LNCAP (cell line): ENCODE results near the gene FGGY.

Experiments used
- TF ChIP-seq, protein P1 (sequence below): fragments of 450-650 bp; IDR thresholded peaks from 2 replicates; pipeline ENCODE4 v1.5.1; 2017; ENCODE audit warnings: mild to moderate bottlenecking

Gene FGGY

DNA sequence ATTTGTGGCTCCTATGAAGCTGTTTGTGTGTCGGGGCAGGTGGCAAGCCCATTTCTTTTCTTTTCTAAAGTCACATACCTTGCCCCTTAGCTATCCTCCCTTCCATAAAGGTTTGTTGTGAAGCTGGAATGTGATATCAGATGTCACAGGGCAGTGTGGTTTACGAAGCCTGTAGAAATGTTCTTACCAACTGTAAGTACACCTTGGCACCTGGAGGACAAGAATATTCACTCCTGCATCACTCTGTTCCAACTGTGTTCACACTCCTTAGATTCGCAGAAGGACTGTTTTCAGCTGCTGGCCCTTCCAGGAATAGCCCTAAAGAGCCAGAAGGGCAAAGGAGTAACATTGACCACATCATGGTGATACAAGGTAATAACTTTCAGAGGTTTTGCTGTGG is 176.9 kb downstream of the FGGY start:
- TF ChIP-seq, protein P1, sequence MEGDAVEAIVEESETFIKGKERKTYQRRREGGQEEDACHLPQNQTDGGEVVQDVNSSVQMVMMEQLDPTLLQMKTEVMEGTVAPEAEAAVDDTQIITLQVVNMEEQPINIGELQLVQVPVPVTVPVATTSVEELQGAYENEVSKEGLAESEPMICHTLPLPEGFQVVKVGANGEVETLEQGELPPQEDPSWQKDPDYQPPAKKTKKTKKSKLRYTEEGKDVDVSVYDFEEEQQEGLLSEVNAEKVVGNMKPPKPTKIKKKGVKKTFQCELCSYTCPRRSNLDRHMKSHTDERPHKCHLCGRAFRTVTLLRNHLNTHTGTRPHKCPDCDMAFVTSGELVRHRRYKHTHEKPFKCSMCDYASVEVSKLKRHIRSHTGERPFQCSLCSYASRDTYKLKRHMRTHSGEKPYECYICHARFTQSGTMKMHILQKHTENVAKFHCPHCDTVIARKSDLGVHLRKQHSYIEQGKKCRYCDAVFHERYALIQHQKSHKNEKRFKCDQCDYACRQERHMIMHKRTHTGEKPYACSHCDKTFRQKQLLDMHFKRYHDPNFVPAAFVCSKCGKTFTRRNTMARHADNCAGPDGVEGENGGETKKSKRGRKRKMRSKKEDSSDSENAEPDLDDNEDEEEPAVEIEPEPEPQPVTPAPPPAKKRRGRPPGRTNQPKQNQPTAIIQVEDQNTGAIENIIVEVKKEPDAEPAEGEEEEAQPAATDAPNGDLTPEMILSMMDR, result no peak

DNA sequence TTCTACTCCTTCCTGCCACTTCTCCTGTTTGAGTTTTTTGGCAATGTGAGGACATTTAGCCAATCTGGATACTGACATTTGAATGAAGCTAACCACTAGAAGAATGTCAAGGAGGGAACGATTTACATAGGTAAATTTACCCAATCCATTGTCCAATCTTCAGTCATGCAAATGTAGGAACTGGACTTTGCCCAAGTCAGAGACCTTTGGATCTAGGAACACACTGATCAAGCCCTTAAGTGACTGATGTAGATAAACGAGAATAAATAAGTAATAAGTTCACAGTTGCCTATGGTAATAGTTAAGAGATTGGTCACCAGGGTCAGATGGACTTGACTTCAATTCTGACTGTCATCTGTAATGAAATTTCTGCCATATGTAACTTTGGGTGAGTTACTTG is 177.6 kb downstream of the FGGY start:
- TF ChIP-seq, protein P1, result no peak

DNA sequence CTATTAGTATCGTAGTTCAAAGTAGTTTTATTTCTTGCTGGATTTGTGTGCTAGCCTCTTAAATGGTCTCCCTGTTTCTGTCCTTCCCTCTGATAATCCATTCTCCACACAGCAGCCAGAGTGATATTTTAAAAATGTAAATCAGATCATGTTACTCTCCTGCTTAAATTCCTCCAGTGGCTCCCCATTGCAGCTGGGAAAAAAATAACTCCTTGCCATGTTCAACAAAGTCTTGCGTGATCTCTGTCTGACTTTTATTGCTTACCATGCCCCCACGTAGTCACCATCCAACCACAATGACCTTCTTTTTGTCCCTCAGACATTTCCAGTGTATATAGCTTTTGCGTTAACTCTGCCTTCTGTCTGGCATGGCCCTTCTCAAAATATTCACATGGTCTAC is 178.8 kb downstream of the FGGY start:
- TF ChIP-seq, protein P1, result no peak

DNA sequence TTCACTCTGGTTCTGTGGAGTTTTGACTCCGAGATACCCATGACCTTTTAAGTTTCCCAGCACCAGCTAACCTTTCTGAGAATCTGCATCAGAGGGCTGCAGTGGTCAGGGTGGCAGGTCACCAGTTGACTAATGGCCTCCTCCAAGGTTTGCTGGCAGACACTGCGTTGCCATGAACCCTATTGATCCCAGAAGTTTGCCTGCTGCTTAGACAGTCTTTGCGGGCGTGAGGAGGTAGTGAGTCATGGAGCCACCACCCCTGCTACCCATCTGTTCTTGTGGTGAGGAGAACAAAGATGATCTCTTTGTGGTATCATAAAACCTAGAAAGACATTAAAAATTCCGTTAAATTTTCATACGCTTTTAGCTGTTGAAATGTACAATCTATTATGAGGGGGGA is 180.4 kb downstream of the FGGY start:
- TF ChIP-seq, protein P1, result no peak

DNA sequence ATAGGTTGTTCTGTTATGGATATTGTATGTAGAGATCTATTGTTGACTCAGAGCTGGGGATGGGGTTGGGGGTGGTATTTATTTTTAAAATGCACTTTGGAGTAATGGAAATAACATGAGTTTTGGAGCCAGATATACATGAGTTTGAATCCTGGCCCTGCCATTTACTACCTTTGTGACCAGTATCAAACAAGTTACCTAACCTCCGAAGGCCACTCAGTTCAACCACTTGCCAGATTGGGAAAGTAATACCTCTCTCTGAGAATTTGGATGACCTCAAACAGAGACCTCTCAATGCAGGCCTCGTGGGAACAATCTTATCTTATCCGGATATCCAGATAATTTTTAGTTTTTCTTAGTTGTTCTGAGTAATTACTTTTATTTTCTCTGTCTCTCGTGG is 181.0 kb downstream of the FGGY start:
- TF ChIP-seq, protein P1, result no peak

DNA sequence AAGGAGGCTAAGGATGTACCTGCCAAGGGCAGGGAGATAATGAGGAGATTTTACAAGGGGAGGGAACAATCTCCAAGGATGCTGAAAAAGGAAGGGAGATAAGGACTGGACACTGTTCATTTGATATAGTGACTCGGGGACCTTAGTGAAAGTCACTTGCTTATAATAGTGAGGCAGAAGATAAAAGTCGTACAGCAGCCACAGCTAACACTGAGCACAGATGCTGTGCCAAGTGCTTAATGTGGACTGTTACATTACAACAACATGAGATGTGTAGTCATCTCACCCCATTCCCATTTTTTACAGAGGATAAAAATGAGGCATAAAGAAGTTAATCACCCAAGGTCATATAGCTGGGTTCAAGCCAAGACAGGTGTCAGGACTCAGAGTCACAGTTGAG is 181.9 kb downstream of the FGGY start:
- TF ChIP-seq, protein P1, result no peak

DNA sequence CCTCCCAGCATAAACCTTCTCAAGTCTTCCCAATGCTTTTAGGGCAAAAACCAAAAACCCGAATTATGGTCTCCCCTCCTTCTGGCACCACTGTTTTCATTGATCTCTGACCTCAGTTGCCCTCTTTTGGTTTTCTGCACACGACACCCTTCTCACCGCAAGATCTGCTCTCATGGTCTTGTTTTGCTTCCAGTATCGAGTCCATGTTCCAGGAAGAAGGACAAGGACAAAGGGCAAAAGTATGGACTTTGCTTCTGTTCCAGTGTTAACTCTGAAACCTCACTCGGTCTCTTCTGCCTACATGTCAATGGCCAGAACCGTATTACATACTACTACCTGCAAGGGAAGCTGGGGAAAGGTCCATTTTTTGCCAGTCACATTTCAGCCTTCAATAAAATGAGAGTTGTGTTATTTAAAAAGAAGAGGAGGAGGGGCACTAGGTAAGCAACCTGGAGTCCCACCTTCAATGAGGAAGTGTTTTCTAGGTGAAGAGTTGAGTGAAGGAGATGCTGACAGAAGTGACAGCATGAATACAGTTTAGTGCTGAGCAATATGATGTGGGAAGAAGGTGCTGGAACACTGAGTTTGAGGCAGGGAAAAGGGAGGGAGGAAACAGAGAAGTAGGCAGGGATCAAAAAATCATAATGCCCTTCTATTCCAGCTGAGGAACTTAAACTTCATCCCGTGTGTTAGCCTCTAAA is 183.4 kb downstream of the FGGY start:
- TF ChIP-seq, protein P1, result no peak
